Amniotic epithelial cell (primary cell): ENCODE measurements around the gene ZNF804A.

ENCODE experiments used
- DNase-seq: peaks from one replicate; pipeline ENCODE4 v3.0.0-alpha.2; 2010; ENCODE audit warnings: low read depth

The ZNF804A gene

GRCh38 chr2:184945326-184945725 is 347.0 kb downstream of the ZNF804A start:
- no peak for DNase-seq

- DNase-seq, result no peak
Observed at GRCh38 chr2:184945824-184946223, 347.5 kb downstream of the ZNF804A start.

GRCh38 chr2:184956856-184957255 is 358.5 kb downstream of the ZNF804A start:
- DNase-seq, result no peak

- DNase-seq, result no peak
Observed at GRCh38 chr2:184971546-184972068, 373.3 kb downstream of the ZNF804A start.
